Cardiac fibroblast (primary cell): ENCODE results near the gene ZIC4.

ENCODE experiments used
- DNase-seq, 2 donors: peaks; one replicate each; pipeline versions ENCODE4 v3.0.0 to v3.0.0-alpha.2; 2010; ENCODE audit warnings: low read depth in 2 of 2
- H3K4me3 ChIP-seq, 2 donors: replicated peaks in 1 of 2; 1 replicate in 1 of 2; 2 replicates in 1 of 2; pipeline ENCODE4 v1.5.1; 2011; ENCODE audit warnings: low read depth in 2 of 2, low read length in 2 of 2, mild to moderate bottlenecking in 2 of 2, moderate library complexity in 1 of 2
- TF ChIP-seq, protein P1 (sequence below): IDR thresholded peaks from one replicate; pipeline ENCODE4 v1.5.1; 2011; ENCODE audit warnings: low read depth, mild to moderate bottlenecking, low read length, inconsistent platforms

The ZIC4 gene

GRCh38 chr3:147361454-147362420 lies 44.6 kb downstream of the ZIC4 start:
- no peak overlapping the region for H3K4me3 ChIP-seq
- TF ChIP-seq, protein P1, sequence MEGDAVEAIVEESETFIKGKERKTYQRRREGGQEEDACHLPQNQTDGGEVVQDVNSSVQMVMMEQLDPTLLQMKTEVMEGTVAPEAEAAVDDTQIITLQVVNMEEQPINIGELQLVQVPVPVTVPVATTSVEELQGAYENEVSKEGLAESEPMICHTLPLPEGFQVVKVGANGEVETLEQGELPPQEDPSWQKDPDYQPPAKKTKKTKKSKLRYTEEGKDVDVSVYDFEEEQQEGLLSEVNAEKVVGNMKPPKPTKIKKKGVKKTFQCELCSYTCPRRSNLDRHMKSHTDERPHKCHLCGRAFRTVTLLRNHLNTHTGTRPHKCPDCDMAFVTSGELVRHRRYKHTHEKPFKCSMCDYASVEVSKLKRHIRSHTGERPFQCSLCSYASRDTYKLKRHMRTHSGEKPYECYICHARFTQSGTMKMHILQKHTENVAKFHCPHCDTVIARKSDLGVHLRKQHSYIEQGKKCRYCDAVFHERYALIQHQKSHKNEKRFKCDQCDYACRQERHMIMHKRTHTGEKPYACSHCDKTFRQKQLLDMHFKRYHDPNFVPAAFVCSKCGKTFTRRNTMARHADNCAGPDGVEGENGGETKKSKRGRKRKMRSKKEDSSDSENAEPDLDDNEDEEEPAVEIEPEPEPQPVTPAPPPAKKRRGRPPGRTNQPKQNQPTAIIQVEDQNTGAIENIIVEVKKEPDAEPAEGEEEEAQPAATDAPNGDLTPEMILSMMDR = peak; percentile 42
- peak; percentile 7 to 10 for DNase-seq

GRCh38 chr3:147360646-147361453 lies 45.5 kb downstream of the ZIC4 start:
- DNase-seq = no peak
- no peak overlapping the region for H3K4me3 ChIP-seq
- TF ChIP-seq, protein P1 = no peak

- no peak for DNase-seq
- TF ChIP-seq, protein P1 = no peak
- H3K4me3 ChIP-seq = no peak overlapping the region
These were observed 46.3 kb downstream of the ZIC4 start for GRCh38 chr3:147360051-147360439.

- no peak overlapping the region for H3K4me3 ChIP-seq
These were observed 46.9 kb downstream of the ZIC4 start for GRCh38 chr3:147359177-147360050.

DNA sequence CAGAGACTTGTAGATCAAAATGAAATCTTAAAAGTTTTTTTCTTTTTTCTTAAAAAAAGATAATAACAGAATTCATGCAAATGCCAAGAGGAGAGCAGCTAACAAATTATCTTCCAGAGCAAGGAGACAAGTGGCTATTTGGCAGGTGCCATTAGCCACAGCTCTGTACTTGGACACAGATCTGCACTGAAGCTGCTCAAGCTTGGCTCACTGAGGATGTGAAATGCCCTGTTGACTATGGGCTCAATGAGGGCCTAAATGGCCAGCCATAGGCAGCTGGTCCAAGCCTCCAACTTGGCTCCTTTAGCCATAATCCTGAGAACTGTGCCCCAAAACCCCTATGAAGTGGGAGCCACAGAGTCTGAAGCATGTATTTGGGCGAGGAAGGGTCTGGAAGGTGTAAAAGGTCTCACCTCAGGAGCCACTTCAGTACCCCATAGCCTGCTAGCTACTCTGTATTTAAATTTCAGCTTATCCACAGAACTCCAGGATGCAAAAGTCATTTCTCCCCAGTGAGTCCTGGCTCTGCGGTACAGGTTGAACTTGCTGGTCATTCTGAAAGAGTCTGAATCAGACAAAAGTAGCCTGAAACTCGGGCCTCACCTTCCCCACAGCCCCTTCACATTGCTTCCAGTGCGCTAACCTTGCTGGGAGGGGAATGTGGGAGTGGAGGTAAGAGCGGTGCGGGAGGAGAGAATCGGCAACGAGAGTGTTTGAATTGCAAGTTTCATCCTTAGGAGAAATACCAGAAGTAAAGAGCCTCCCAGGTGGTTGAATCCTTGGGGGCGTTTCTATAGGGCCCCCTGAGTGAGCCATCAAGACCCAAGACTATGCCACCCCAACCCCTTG lies 48.0 kb downstream of the ZIC4 start:
- no peak overlapping the region for H3K4me3 ChIP-seq
- TF ChIP-seq, protein P1 = no peak
- DNase-seq = no peak

More at GRCh38 chr3:147359177-147360050, 46.9 kb downstream of the ZIC4 start:
- TF ChIP-seq, protein P1 = no peak
- no peak for DNase-seq
